Activated CD8-positive, alpha-beta memory T cell treated with anti-CD3 and anti-CD28 coated beads, Interleukin-2, amount 50 U/mL, for 24 hours (primary cell): ENCODE results near the gene DOLPP1.

Source experiments
- DNase-seq: peaks from one replicate; pipeline ENCODE4 v3.0.0-alpha.2; 2020; ENCODE audit errors: extremely low read depth

Gene DOLPP1

GRCh38 chr9:129094387-129095169 lies 13.7 kb downstream of the DOLPP1 start:
- no peak for DNase-seq

GRCh38 chr9:129095170-129095667 lies 14.3 kb downstream of the DOLPP1 start:
- no peak for DNase-seq

- no peak for DNase-seq
Observed at GRCh38 chr9:129095908-129096307, 15.0 kb downstream of the DOLPP1 start.

- DNase-seq: no peak
Observed at GRCh38 chr9:129097671-129098306, 16.9 kb downstream of the DOLPP1 start.

- DNase-seq: no peak
Observed at GRCh38 chr9:129098328-129098727, 17.4 kb downstream of the DOLPP1 start.

GRCh38 chr9:129100383-129101169 lies 19.7 kb downstream of the DOLPP1 start:
- DNase-seq: no peak

- DNase-seq: no peak
Observed at GRCh38 chr9:129101279-129101678, 20.4 kb downstream of the DOLPP1 start.

GRCh38 chr9:129102095-129102525 lies 21.2 kb downstream of the DOLPP1 start:
- no peak for DNase-seq

GRCh38 chr9:129102791-129103594 lies 22.1 kb downstream of the DOLPP1 start:
- no peak for DNase-seq

- DNase-seq: no peak
Observed at GRCh38 chr9:129103595-129103965, 22.7 kb downstream of the DOLPP1 start.

- no peak for DNase-seq
Observed at GRCh38 chr9:129104051-129104450, 23.1 kb downstream of the DOLPP1 start.

- no peak for DNase-seq
Observed at GRCh38 chr9:129105857-129106694, 25.2 kb downstream of the DOLPP1 start.

- DNase-seq: no peak
Observed at GRCh38 chr9:129107651-129108050, 26.7 kb downstream of the DOLPP1 start.

GRCh38 chr9:129108083-129108804 lies 27.3 kb downstream of the DOLPP1 start:
- DNase-seq: no peak

- DNase-seq: no peak
Observed at GRCh38 chr9:129108805-129109536, 28.1 kb downstream of the DOLPP1 start.

GRCh38 chr9:129109537-129109903 lies 28.6 kb downstream of the DOLPP1 start:
- DNase-seq: no peak

- no peak for DNase-seq
Observed at GRCh38 chr9:129109952-129110739, 29.2 kb downstream of the DOLPP1 start.

GRCh38 chr9:129110740-129111527 lies 30.0 kb downstream of the DOLPP1 start, which contains the start of the genes CRAT and PTPA:
Gene CRAT, minus strand, starts transcription at chr9:129110793. Its CDS starts 284 bp downstream, at chr9:129110509.
Gene PTPA, plus strand, starts transcription at chr9:129111415. Its CDS starts 186 bp downstream, at chr9:129111601.
- DNase-seq: peak; percentile 92
